NCI-H748 treated with DMSO at 0.1 percent for 48 hours (cell line): ENCODE results near the gene LTBP1.
"Not testable (repeated sequence)": the region's sequence is repeated elsewhere in the genome, so short reads cannot be mapped to it uniquely, and the experiment has no call there.

Source experiments
- DNase-seq: peaks from one replicate; lab custom pipeline; 2025; lab: John Stamatoyannopoulos, UW

The LTBP1 gene

GRCh38 chr2:33229646-33230045 lies 282.9 kb downstream of the LTBP1 start:
- no peak for DNase-seq

- DNase-seq, result peak; percentile 57
Observed at GRCh38 chr2:33230195-33230594, 283.4 kb downstream of the LTBP1 start.

GRCh38 chr2:33230842-33231241 lies 284.1 kb downstream of the LTBP1 start:
- DNase-seq, result no peak

- not testable (repeated sequence) for DNase-seq
Observed at GRCh38 chr2:33235559-33235958, 288.8 kb downstream of the LTBP1 start.

- no peak for DNase-seq
Observed at GRCh38 chr2:33236482-33237385, 290.0 kb downstream of the LTBP1 start.

- no peak for DNase-seq
Observed at GRCh38 chr2:33238111-33238510, 291.4 kb downstream of the LTBP1 start.

GRCh38 chr2:33240178-33240577 lies 293.4 kb downstream of the LTBP1 start:
- DNase-seq, result no peak

- DNase-seq, result no peak
Observed at GRCh38 chr2:33241072-33241471, 294.3 kb downstream of the LTBP1 start.

GRCh38 chr2:33241581-33241980 lies 294.8 kb downstream of the LTBP1 start:
- no peak for DNase-seq

GRCh38 chr2:33242845-33243244 lies 296.1 kb downstream of the LTBP1 start:
- no peak for DNase-seq

- DNase-seq, result no peak
Observed at GRCh38 chr2:33246432-33246831, 299.7 kb downstream of the LTBP1 start.

- DNase-seq, result no peak
Observed at GRCh38 chr2:33247365-33247764, 300.6 kb downstream of the LTBP1 start.

GRCh38 chr2:33250417-33251029 lies 303.8 kb downstream of the LTBP1 start:
- DNase-seq, result no peak

GRCh38 chr2:33256162-33256755 lies 309.5 kb downstream of the LTBP1 start:
- DNase-seq, result no peak

GRCh38 chr2:33258387-33258786 lies 311.6 kb downstream of the LTBP1 start:
- DNase-seq, result no peak

- DNase-seq, result no peak
Observed at GRCh38 chr2:33262097-33262496, 315.3 kb downstream of the LTBP1 start.

GRCh38 chr2:33264766-33265165 lies 318.0 kb downstream of the LTBP1 start:
- no peak for DNase-seq

- no peak for DNase-seq
Observed at GRCh38 chr2:33265584-33266338, 319.0 kb downstream of the LTBP1 start.

GRCh38 chr2:33266467-33266866 lies 319.7 kb downstream of the LTBP1 start:
- no peak for DNase-seq

- DNase-seq, result no peak
Observed at GRCh38 chr2:33267043-33267442, 320.3 kb downstream of the LTBP1 start.

- no peak for DNase-seq
Observed at GRCh38 chr2:33267756-33268155, 321.0 kb downstream of the LTBP1 start.

GRCh38 chr2:33268246-33268831 lies 321.6 kb downstream of the LTBP1 start:
- no peak for DNase-seq
